Epithelial cell of esophagus (primary cell): ENCODE data around the gene GPRIN3.

Experiments
- DNase-seq: peaks from one replicate; pipeline ENCODE4 v3.0.0; 2010; ENCODE audit warnings: low read depth
- H3K4me3 ChIP-seq: 2 replicates; pipeline ENCODE4 v1.5.1; 2011; ENCODE audit warnings: mild to moderate bottlenecking, low read length, control low read depth
- TF ChIP-seq, protein P1 (sequence below): IDR thresholded peaks from 2 replicates; pipeline ENCODE4 v1.5.1; 2011; ENCODE audit warnings: low read depth, mild to moderate bottlenecking, low read length, control low read depth, inconsistent platforms; ENCODE audit not compliant: insufficient read depth; ENCODE audit errors: missing control alignments

Gene GPRIN3

DNA sequence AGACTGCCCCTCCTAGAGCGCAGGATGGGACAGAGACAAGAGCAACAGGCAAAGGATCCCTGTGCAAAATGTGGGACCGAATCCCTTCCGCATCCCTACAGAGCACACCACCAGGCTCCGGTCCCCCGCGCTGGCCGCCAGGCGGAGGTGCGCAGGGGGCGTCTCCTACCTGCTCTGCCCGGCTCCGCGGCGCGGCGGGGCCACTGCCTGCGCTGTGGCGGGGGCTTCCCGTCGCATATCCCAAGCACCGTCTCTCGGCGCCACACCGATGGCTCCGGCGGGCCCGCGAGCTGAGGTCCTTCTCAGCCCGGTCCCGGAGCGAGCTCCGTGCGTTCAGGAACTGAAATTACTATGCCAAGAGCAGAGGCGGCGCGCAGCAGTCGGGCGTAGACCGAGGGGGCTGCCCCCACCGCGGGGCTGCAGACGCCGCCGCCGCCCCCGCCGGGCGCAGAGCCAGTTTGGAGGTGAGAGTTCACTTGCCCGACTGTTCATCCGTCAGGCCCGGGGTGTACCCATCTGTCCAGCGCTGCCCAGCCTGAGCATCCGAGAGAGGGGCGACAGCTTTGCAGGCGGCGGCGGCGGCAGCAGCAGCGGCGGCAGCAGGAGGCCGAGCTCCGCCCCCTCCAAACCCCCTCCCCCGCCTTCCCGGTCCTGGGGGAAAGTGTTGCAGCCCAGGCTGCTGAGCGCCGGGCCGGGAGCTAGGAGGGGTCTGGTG is at the start of gene GPRIN3:
TSS of gene GPRIN3 (minus strand) at position 355 of the 715 bp plus-strand sequence. CDS start 57,690 bp downstream, outside the sequence.
- peak; percentile 21 for DNase-seq
- TF ChIP-seq, protein P1, sequence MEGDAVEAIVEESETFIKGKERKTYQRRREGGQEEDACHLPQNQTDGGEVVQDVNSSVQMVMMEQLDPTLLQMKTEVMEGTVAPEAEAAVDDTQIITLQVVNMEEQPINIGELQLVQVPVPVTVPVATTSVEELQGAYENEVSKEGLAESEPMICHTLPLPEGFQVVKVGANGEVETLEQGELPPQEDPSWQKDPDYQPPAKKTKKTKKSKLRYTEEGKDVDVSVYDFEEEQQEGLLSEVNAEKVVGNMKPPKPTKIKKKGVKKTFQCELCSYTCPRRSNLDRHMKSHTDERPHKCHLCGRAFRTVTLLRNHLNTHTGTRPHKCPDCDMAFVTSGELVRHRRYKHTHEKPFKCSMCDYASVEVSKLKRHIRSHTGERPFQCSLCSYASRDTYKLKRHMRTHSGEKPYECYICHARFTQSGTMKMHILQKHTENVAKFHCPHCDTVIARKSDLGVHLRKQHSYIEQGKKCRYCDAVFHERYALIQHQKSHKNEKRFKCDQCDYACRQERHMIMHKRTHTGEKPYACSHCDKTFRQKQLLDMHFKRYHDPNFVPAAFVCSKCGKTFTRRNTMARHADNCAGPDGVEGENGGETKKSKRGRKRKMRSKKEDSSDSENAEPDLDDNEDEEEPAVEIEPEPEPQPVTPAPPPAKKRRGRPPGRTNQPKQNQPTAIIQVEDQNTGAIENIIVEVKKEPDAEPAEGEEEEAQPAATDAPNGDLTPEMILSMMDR = no peak
- H3K4me3 ChIP-seq = peak within 1 kb of the TSS; percentile 21

DNA sequence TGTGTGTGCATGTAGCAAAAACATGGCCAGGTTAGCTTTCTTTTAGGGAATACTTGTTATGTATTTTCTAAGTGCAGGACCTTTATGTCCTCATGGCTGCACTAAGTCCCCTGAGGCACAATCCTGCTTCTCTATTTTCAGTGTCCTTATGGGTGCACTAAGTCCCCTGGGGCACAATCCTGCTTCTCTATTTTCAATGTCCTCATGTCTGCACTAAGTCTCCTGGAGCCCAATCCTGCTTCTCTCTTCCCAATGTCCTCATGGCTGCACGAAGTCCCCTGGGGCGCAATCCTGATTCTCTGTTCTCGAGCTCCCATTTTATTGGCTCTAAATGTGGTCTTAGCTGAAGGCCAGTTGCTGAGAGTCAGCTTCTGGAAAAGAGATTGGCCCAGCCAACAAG is 49.7 kb upstream of the GPRIN3 start:
- H3K4me3 ChIP-seq = no peak overlapping the region
- no peak for DNase-seq
- TF ChIP-seq, protein P1 = no peak

DNA sequence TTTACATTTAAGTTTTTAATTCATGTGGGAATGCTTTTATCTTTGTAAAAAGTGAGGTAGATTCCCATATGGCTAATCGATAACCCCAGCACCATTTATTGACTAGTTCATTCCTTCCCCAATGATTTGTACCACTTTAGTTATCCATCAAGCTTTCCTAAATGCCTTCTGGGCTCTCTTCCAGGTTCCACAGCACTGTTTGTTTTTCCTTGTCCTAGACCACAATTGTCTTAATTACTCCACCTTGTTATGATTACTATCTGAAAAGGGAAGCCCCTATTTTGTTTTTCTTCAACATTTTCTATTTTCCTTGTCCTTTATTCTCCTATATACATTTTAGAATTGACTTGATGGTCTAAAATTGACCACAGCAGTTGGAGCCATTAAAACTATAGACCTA is 48.5 kb upstream of the GPRIN3 start:
- no peak overlapping the region for H3K4me3 ChIP-seq
- no peak for DNase-seq
- TF ChIP-seq, protein P1 = no peak

DNA sequence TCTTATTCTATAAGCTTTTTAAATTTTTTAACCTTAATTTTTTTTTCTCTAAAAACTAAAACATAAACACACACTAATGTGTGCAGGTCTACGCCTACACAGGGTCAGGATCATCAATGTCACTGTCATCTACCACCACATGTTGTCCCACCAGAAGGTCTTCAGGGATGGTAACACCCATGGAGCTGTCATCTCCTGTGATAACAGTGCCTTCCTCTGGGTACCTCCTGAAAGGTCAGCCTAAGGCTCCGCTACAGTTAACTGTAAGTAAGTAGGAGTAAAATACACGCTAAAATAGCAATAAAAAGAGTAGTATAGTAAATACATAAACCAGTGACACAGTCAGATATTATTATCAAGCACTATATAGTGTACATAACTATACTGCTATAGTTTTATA is 45.9 kb upstream of the GPRIN3 start:
- H3K4me3 ChIP-seq = no peak overlapping the region
- DNase-seq = no peak
- TF ChIP-seq, protein P1 = no peak

- no peak for DNase-seq
These were observed 44.9 kb upstream of the GPRIN3 start for GRCh38 chr4:89352541-89352940.

DNA sequence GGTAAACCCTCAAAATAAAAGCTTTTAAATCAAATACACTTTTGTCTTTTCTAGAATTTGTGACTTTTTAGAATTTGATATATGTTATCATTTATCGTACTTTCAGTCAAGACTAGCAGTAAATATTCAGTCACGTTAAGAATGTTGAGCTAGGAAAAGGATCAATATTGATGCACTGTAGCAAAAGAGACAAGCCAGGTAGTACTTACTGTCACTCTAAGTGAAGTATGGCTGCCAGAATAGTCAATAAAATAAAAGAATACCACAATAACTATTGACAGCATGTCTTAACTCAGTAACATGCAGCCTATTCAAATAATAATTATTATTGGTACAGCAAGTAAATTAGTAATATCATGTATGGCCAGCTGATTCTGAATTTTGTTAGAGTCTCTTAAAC is 43.6 kb upstream of the GPRIN3 start:
- TF ChIP-seq, protein P1 = no peak
- DNase-seq = no peak
- H3K4me3 ChIP-seq = no peak overlapping the region

More at GRCh38 chr4:89352541-89352940, 44.9 kb upstream of the GPRIN3 start:
- TF ChIP-seq, protein P1 = no peak
- no peak overlapping the region for H3K4me3 ChIP-seq
